AG08395 (cell line): Measurements from ENCODE around the gene MYO1D.
A peak's percentile ranks its signal among the peaks of the same experiment; 100 is the strongest.
"Not testable (repeated sequence)": the region's sequence is repeated elsewhere in the genome, so short reads cannot be mapped to it uniquely, and the experiment has no call there.

Source experiments
- DNase-seq: peaks from one replicate; pipeline ENCODE4 v3.0.0; 2012; ENCODE audit warnings: mixed read lengths, low spot score

MYO1D gene

GRCh38 chr17:32876417-32877163, at the start of gene MYO1D:
TSS of gene MYO1D (minus strand) at chr17:32877124. CDS start at chr17:32876872, 252 bp downstream.
- DNase-seq: no peak

- DNase-seq: no peak
Measured at GRCh38 chr17:32926183-32926582, 49.3 kb upstream of the MYO1D start.

GRCh38 chr17:32923905-32924304, 47.0 kb upstream of the MYO1D start:
- not testable (repeated sequence) for DNase-seq

GRCh38 chr17:32921017-32921416, 44.1 kb upstream of the MYO1D start:
- DNase-seq: no peak

- no peak for DNase-seq
Measured at GRCh38 chr17:32920293-32920692, 43.4 kb upstream of the MYO1D start.

- DNase-seq: not testable (repeated sequence)
Measured at GRCh38 chr17:32919876-32920275, 43.0 kb upstream of the MYO1D start.

GRCh38 chr17:32917842-32918241, 40.9 kb upstream of the MYO1D start:
- DNase-seq: no peak

- DNase-seq: no peak
Measured at GRCh38 chr17:32917081-32917480, 40.2 kb upstream of the MYO1D start.

GRCh38 chr17:32916134-32916533, 39.2 kb upstream of the MYO1D start:
- no peak for DNase-seq

- no peak for DNase-seq
Measured at GRCh38 chr17:32915245-32915644, 38.3 kb upstream of the MYO1D start.

- no peak for DNase-seq
Measured at GRCh38 chr17:32914181-32914580, 37.3 kb upstream of the MYO1D start.

GRCh38 chr17:32913593-32913992, 36.7 kb upstream of the MYO1D start:
- no peak for DNase-seq

- peak; percentile 94 for DNase-seq
Measured at GRCh38 chr17:32912218-32912897, 35.4 kb upstream of the MYO1D start.

GRCh38 chr17:32910769-32911168, 33.8 kb upstream of the MYO1D start:
- DNase-seq: no peak

GRCh38 chr17:32909787-32910369, 33.0 kb upstream of the MYO1D start:
- peak; percentile 88 for DNase-seq

- no peak for DNase-seq
Measured at GRCh38 chr17:32907583-32907982, 30.7 kb upstream of the MYO1D start.

GRCh38 chr17:32904891-32905290, 28.0 kb upstream of the MYO1D start:
- no peak for DNase-seq

GRCh38 chr17:32903774-32904673, 27.1 kb upstream of the MYO1D start:
- no peak for DNase-seq

GRCh38 chr17:32901743-32902142, 24.8 kb upstream of the MYO1D start:
- DNase-seq: no peak

- no peak for DNase-seq
Measured at GRCh38 chr17:32899236-32900013, 22.5 kb upstream of the MYO1D start.

GRCh38 chr17:32896647-32897258, 19.8 kb upstream of the MYO1D start:
- DNase-seq: no peak
